ENCODE data around the gene FKBP9. TPM values are rescaled to one million over a fixed set of nuclear protein-coding genes. Genes with fewer than 3 reads are reported as not detected.
"Not testable (repeated sequence)": the region's sequence is repeated elsewhere in the genome, so short reads cannot be mapped to it uniquely, and the experiment has no call there.

The FKBP9 gene
- total RNA-seq, 1 experiment from 2014 or later = 28.6 TPM

GRCh38 chr7:32964461-32965159 is 7.4 kb downstream of the FKBP9 start:
- BruUV-seq (replicated peaks); CTCF ChIA-PET; H3K27ac ChIP-seq (ENCODE audit: low read depth, low read length, poor library complexity, severe bottlenecking); H3K9me3 ChIP-seq (ENCODE audit: low read depth, low read length, poor library complexity, severe bottlenecking); H3K4me3 ChIP-seq (ENCODE audit: low read depth, low read length, poor library complexity, severe bottlenecking); POLR2A ChIA-PET (ENCODE audit: low non-redundant PET); intact Hi-C loops (cut with micrococcal nuclease; ENCODE audit: unreplicated experiment); H3K4me1 ChIP-seq (ENCODE audit: insufficient read depth, low read length, poor library complexity, severe bottlenecking); H3K27me3 ChIP-seq (replicated peaks; ENCODE audit: insufficient read depth, low read depth, low read length, poor library complexity); H3K36me3 ChIP-seq (ENCODE audit: insufficient read depth, low read length, poor library complexity, severe bottlenecking): not testable (repeated sequence)
- peak; percentile 35 for DNase-seq (ENCODE audit: low spot score)
- peak; percentile 41 for TF ChIP-seq CTCF (conservative IDR thresholded peaks at IDR 0.05; ENCODE audit: low read depth, low read length)

- CTCF ChIA-PET; DNase-seq (ENCODE audit: low spot score); H3K4me3 ChIP-seq (ENCODE audit: low read depth, low read length, poor library complexity, severe bottlenecking); POLR2A ChIA-PET (ENCODE audit: low non-redundant PET); intact Hi-C loops (cut with micrococcal nuclease; ENCODE audit: unreplicated experiment); H3K27me3 ChIP-seq (replicated peaks; ENCODE audit: insufficient read depth, low read depth, low read length, poor library complexity); H3K27ac ChIP-seq (ENCODE audit: low read depth, low read length, poor library complexity, severe bottlenecking); H3K4me1 ChIP-seq (ENCODE audit: insufficient read depth, low read length, poor library complexity, severe bottlenecking); BruUV-seq (replicated peaks); H3K36me3 ChIP-seq (ENCODE audit: insufficient read depth, low read length, poor library complexity, severe bottlenecking); H3K9me3 ChIP-seq (ENCODE audit: low read depth, low read length, poor library complexity, severe bottlenecking): not testable (repeated sequence)
Observed at GRCh38 chr7:32966489-32967267, 9.4 kb downstream of the FKBP9 start.

- H3K4me1 ChIP-seq (ENCODE audit: insufficient read depth, low read length, poor library complexity, severe bottlenecking); H3K4me3 ChIP-seq (ENCODE audit: low read depth, low read length, poor library complexity, severe bottlenecking); H3K27ac ChIP-seq (ENCODE audit: low read depth, low read length, poor library complexity, severe bottlenecking); intact Hi-C loops (cut with micrococcal nuclease; ENCODE audit: unreplicated experiment); CTCF ChIA-PET; H3K27me3 ChIP-seq (replicated peaks; ENCODE audit: insufficient read depth, low read depth, low read length, poor library complexity); BruUV-seq (replicated peaks); POLR2A ChIA-PET (ENCODE audit: low non-redundant PET); DNase-seq (ENCODE audit: low spot score); H3K9me3 ChIP-seq (ENCODE audit: low read depth, low read length, poor library complexity, severe bottlenecking); H3K36me3 ChIP-seq (ENCODE audit: insufficient read depth, low read length, poor library complexity, severe bottlenecking): not testable (repeated sequence)
Observed at GRCh38 chr7:32967268-32967582, 10.0 kb downstream of the FKBP9 start.

- H3K36me3 ChIP-seq (ENCODE audit: insufficient read depth, low read length, poor library complexity, severe bottlenecking); BruUV-seq (replicated peaks); POLR2A ChIA-PET (ENCODE audit: low non-redundant PET); H3K4me3 ChIP-seq (ENCODE audit: low read depth, low read length, poor library complexity, severe bottlenecking); CTCF ChIA-PET; H3K4me1 ChIP-seq (ENCODE audit: insufficient read depth, low read length, poor library complexity, severe bottlenecking); H3K27ac ChIP-seq (ENCODE audit: low read depth, low read length, poor library complexity, severe bottlenecking); DNase-seq (ENCODE audit: low spot score); H3K9me3 ChIP-seq (ENCODE audit: low read depth, low read length, poor library complexity, severe bottlenecking); intact Hi-C loops (cut with micrococcal nuclease; ENCODE audit: unreplicated experiment); H3K27me3 ChIP-seq (replicated peaks; ENCODE audit: insufficient read depth, low read depth, low read length, poor library complexity): not testable (repeated sequence)
Observed at GRCh38 chr7:32971967-32972366, 14.7 kb downstream of the FKBP9 start.

- H3K27ac ChIP-seq (ENCODE audit: low read depth, low read length, poor library complexity, severe bottlenecking); BruUV-seq (replicated peaks); H3K36me3 ChIP-seq (ENCODE audit: insufficient read depth, low read length, poor library complexity, severe bottlenecking); intact Hi-C loops (cut with micrococcal nuclease; ENCODE audit: unreplicated experiment); DNase-seq (ENCODE audit: low spot score); H3K27me3 ChIP-seq (replicated peaks; ENCODE audit: insufficient read depth, low read depth, low read length, poor library complexity); H3K4me1 ChIP-seq (ENCODE audit: insufficient read depth, low read length, poor library complexity, severe bottlenecking); H3K9me3 ChIP-seq (ENCODE audit: low read depth, low read length, poor library complexity, severe bottlenecking); CTCF ChIA-PET; POLR2A ChIA-PET (ENCODE audit: low non-redundant PET); H3K4me3 ChIP-seq (ENCODE audit: low read depth, low read length, poor library complexity, severe bottlenecking): not testable (repeated sequence)
Observed at GRCh38 chr7:32977159-32977558, 19.9 kb downstream of the FKBP9 start.

- intact Hi-C loops (cut with micrococcal nuclease; ENCODE audit: unreplicated experiment); H3K4me3 ChIP-seq (ENCODE audit: low read depth, low read length, poor library complexity, severe bottlenecking); H3K36me3 ChIP-seq (ENCODE audit: insufficient read depth, low read length, poor library complexity, severe bottlenecking); BruUV-seq (replicated peaks); H3K9me3 ChIP-seq (ENCODE audit: low read depth, low read length, poor library complexity, severe bottlenecking); H3K27ac ChIP-seq (ENCODE audit: low read depth, low read length, poor library complexity, severe bottlenecking); H3K27me3 ChIP-seq (replicated peaks; ENCODE audit: insufficient read depth, low read depth, low read length, poor library complexity); CTCF ChIA-PET; DNase-seq (ENCODE audit: low spot score); H3K4me1 ChIP-seq (ENCODE audit: insufficient read depth, low read length, poor library complexity, severe bottlenecking); POLR2A ChIA-PET (ENCODE audit: low non-redundant PET): not testable (repeated sequence)
Observed at GRCh38 chr7:32979246-32979645, 22.0 kb downstream of the FKBP9 start.

GRCh38 chr7:32979902-32980301 is 22.7 kb downstream of the FKBP9 start:
- BruUV-seq (replicated peaks); H3K36me3 ChIP-seq (ENCODE audit: insufficient read depth, low read length, poor library complexity, severe bottlenecking); CTCF ChIA-PET: not testable (repeated sequence)

More at GRCh38 chr7:32979902-32980301, 22.7 kb downstream of the FKBP9 start:
- intact Hi-C loops (cut with micrococcal nuclease; ENCODE audit: unreplicated experiment); H3K27me3 ChIP-seq (replicated peaks; ENCODE audit: insufficient read depth, low read depth, low read length, poor library complexity); POLR2A ChIA-PET (ENCODE audit: low non-redundant PET); H3K4me3 ChIP-seq (ENCODE audit: low read depth, low read length, poor library complexity, severe bottlenecking); H3K27ac ChIP-seq (ENCODE audit: low read depth, low read length, poor library complexity, severe bottlenecking); H3K4me1 ChIP-seq (ENCODE audit: insufficient read depth, low read length, poor library complexity, severe bottlenecking); H3K9me3 ChIP-seq (ENCODE audit: low read depth, low read length, poor library complexity, severe bottlenecking); DNase-seq (ENCODE audit: low spot score): not testable (repeated sequence)
